Neuronal stem cell (in vitro differentiated cells): ENCODE measurements around the gene PRPF39.

Source experiments
- DNase-seq: peaks from one replicate; pipeline ENCODE4 v3.0.0-alpha.2; 2013; ENCODE audit warnings: low spot score
- H2AFZ ChIP-seq: one replicate; pipeline ENCODE4 v1.6.1; 2013; ENCODE audit warnings: mild to moderate bottlenecking, low read length, inconsistent platforms
- H2AK5ac ChIP-seq: 2 replicates; pipeline ENCODE4 v1.6.1; 2013; ENCODE audit warnings: low read depth, mild to moderate bottlenecking, inconsistent platforms, low read length, moderate library complexity, mixed read lengths
- H2BK120ac ChIP-seq: 2 replicates; pipeline ENCODE4 v1.6.1; 2013; ENCODE audit warnings: low read depth, mild to moderate bottlenecking, inconsistent platforms, low read length, moderate library complexity, mixed read lengths
- H2BK12ac ChIP-seq: one replicate; pipeline ENCODE4 v1.6.1; 2013; ENCODE audit warnings: low read length, inconsistent platforms
- H2BK15ac ChIP-seq: 2 replicates; pipeline ENCODE4 v1.6.1; 2013; ENCODE audit warnings: mild to moderate bottlenecking, low read length, inconsistent platforms, mixed read lengths
- H2BK5ac ChIP-seq: one replicate; pipeline ENCODE4 v1.6.1; 2013; ENCODE audit warnings: inconsistent platforms, mild to moderate bottlenecking, low read length, moderate library complexity
- H3K14ac ChIP-seq: one replicate; pipeline ENCODE4 v1.6.1; 2013; ENCODE audit warnings: low read length, inconsistent platforms
- H3K18ac ChIP-seq: 2 replicates; pipeline ENCODE4 v1.6.1; 2013; ENCODE audit warnings: low read length, inconsistent platforms
- H3K23ac ChIP-seq: 2 replicates; pipeline ENCODE4 v1.6.1; 2013; ENCODE audit warnings: low read depth, mild to moderate bottlenecking, mixed read lengths, low read length, inconsistent platforms; ENCODE audit not compliant: poor library complexity
- H3K27ac ChIP-seq: replicated peaks from 3 replicates; pipeline ENCODE4 v1.5.1; 2013; ENCODE audit warnings: low read length, inconsistent platforms
- H3K27me3 ChIP-seq, 3 experiments: 2 replicates each; pipeline ENCODE4 v1.6.1; 2013; ENCODE audit warnings: low read length in 3 of 3, mild to moderate bottlenecking in 2 of 3, inconsistent platforms in 1 of 3, low read depth in 1 of 3, mixed read lengths in 1 of 3, moderate library complexity in 1 of 3; ENCODE audit not compliant: control insufficient read depth in 3 of 3, insufficient read depth in 3 of 3
- H3K36me3 ChIP-seq, 2 donors: replicated peaks in 1 of 2; 2 replicates each; pipeline ENCODE4 v1.6.1; 2013; ENCODE audit warnings: low read length in 2 of 2; ENCODE audit not compliant: control insufficient read depth in 2 of 2, insufficient read depth in 2 of 2
- H3K4ac ChIP-seq: 2 replicates; pipeline ENCODE4 v1.6.1; 2013; ENCODE audit warnings: inconsistent platforms, mild to moderate bottlenecking, low read length, moderate library complexity
- H3K4me1 ChIP-seq, 2 donors: 1 replicate in 1 of 2; 2 replicates in 1 of 2; pipeline ENCODE4 v1.6.1; 2013; ENCODE audit warnings: low read length in 2 of 2, low read depth in 1 of 2; ENCODE audit not compliant: control insufficient read depth in 2 of 2, insufficient read depth in 1 of 2
- H3K4me2 ChIP-seq: one replicate; pipeline ENCODE4 v1.6.1; 2013; ENCODE audit warnings: mild to moderate bottlenecking, low read length, inconsistent platforms; ENCODE audit not compliant: insufficient read depth, poor library complexity, severe bottlenecking
- H3K4me3 ChIP-seq, 2 donors: 2 replicates each; pipeline ENCODE4 v1.5.1; 2013; ENCODE audit warnings: low read length in 2 of 2, mild to moderate bottlenecking in 2 of 2, inconsistent platforms in 1 of 2, moderate library complexity in 1 of 2
- H3K79me1 ChIP-seq: one replicate; pipeline ENCODE4 v1.6.1; 2013; ENCODE audit warnings: low read depth, mild to moderate bottlenecking, inconsistent platforms, low read length, moderate library complexity
- H3K9ac ChIP-seq: one replicate; pipeline ENCODE4 v1.6.1; 2013; ENCODE audit warnings: mild to moderate bottlenecking, low read depth, low read length, inconsistent platforms; ENCODE audit not compliant: poor library complexity
- H3K9me3 ChIP-seq, 2 donors: replicated peaks in 1 of 2; 2 replicates each; pipeline versions ENCODE3 to v1.6.1; 2013; ENCODE audit warnings: low read length in 2 of 2, mild to moderate bottlenecking in 2 of 2, inconsistent platforms in 1 of 2, low read depth in 1 of 2, mixed read lengths in 1 of 2, moderate library complexity in 1 of 2; ENCODE audit not compliant: control insufficient read depth in 2 of 2, insufficient read depth in 1 of 2
- H4K8ac ChIP-seq: one replicate; pipeline ENCODE4 v1.6.1; 2013; ENCODE audit warnings: low read depth, mild to moderate bottlenecking, inconsistent platforms, low read length, moderate library complexity
- H4K91ac ChIP-seq: one replicate; pipeline ENCODE4 v1.6.1; 2013; ENCODE audit warnings: low read length, low read depth, mild to moderate bottlenecking, inconsistent platforms; ENCODE audit not compliant: poor library complexity
- WGBS, 2 donors: extraction: QIAGEN DNeasy Blood & Tissue Kit; methylation state at CpG; one replicate each; pipeline ENCODE4 v1.1.7; 2013; ENCODE audit warnings: missing lambda C conversion rate in 2 of 2, mixed read lengths in 1 of 2; ENCODE audit not compliant: insufficient read length in 2 of 2, insufficient replicate concordance in 1 of 2; ENCODE audit errors: extremely low coverage in 2 of 2; 5-methylcytosine and 5-hydroxymethylcytosine counted together

PRPF39 gene

DNA sequence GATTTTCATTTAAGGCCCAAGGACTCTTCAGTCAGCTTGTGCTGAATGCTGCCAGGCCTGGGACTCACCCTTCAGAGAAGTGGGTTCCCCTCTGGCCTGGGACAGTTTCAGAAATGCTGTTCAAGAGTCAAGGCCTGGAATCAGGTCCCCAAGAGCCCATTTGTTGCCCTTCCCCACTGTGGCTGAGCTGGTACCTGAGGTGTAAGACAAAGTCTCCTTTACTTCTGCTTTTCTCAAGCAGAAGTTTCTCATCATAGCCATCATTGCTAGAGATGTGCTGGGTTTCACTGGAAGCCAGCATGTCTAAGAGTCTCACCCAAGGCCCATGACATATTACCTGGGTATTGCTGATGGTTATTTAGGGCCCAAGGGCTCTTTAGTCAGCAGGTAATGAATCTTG lies 60.7 kb downstream of the PRPF39 start:
- no peak overlapping the region for H4K8ac ChIP-seq
- H2AFZ ChIP-seq = no peak overlapping the region
- H2AK5ac ChIP-seq = no peak overlapping the region
- no peak overlapping the region for H3K14ac ChIP-seq
- no peaks in the 10 kb centered on the region for H3K4me1 ChIP-seq
- H3K4me2 ChIP-seq = no peak overlapping the region
- H3K4me3 ChIP-seq = no peak overlapping the region
- H3K9me3 ChIP-seq = peaks cover 0 to 2% of the 10 kb centered on the region in 2 donors
- no peak overlapping the region for H2BK120ac ChIP-seq
- H4K91ac ChIP-seq = no peak overlapping the region
- no peak overlapping the region for H3K23ac ChIP-seq
- H3K36me3 ChIP-seq = peaks cover 0 to 22% of the 10 kb centered on the region in 2 donors
- H2BK5ac ChIP-seq = no peak overlapping the region
- H3K4ac ChIP-seq = no peak overlapping the region
- H3K27me3 ChIP-seq = no peaks in the 10 kb centered on the region
- peaks cover 2% of the 10 kb centered on the region for H3K79me1 ChIP-seq
- H3K18ac ChIP-seq = no peak overlapping the region
- no peak overlapping the region for H2BK12ac ChIP-seq
- H3K27ac ChIP-seq = no peak overlapping the region
- DNase-seq = no peak
- no peak overlapping the region for H2BK15ac ChIP-seq
- no peak overlapping the region for H3K9ac ChIP-seq

DNA sequence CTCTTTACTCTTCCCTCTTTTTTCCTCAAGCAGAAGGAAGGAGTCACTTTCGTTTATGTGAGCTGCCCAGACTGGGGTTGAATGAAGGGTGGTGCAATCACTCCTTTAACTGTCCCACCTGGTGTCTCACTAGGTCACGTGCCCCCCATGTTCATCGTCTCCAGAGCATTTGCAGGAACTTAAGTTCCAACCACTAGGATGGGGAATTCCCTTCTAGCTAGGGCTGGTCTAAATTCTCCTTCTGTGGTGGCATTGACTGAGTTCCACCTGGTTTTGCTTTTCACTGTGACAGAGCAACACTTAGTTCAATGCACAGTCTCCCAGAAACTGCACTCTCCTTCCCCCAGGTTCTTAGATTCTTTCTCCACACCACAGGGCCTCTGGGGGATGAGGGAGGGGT lies 61.3 kb downstream of the PRPF39 start:
- Histone ChIP-seq H3K27ac (no peak overlapping the region), H3K14ac (no peak overlapping the region), H2BK5ac (no peak overlapping the region), H3K4me2 (no peak overlapping the region), H2AFZ (no peak overlapping the region), H3K23ac (no peak overlapping the region), H3K36me3 (peaks cover 0 to 27% of the 10 kb centered on the region in 2 donors), H3K4ac (no peak overlapping the region), H3K79me1 (peaks cover 2% of the 10 kb centered on the region), H2BK15ac (no peak overlapping the region), H2BK12ac (no peak overlapping the region), H3K9me3 (peaks cover 0 to 2% of the 10 kb centered on the region in 2 donors), H3K18ac (no peak overlapping the region), H3K4me1 (no peaks in the 10 kb centered on the region), H3K27me3 (no peaks in the 10 kb centered on the region), H3K9ac (no peak overlapping the region), H2AK5ac (no peak overlapping the region), H3K4me3 (no peak overlapping the region), H4K8ac (no peak overlapping the region), H2BK120ac (no peak overlapping the region), H4K91ac (no peak overlapping the region)
- DNase-seq = no peak
- WGBS, 2 donors = no CpG with 5 or more reads among the region's 3 CpGs

DNA sequence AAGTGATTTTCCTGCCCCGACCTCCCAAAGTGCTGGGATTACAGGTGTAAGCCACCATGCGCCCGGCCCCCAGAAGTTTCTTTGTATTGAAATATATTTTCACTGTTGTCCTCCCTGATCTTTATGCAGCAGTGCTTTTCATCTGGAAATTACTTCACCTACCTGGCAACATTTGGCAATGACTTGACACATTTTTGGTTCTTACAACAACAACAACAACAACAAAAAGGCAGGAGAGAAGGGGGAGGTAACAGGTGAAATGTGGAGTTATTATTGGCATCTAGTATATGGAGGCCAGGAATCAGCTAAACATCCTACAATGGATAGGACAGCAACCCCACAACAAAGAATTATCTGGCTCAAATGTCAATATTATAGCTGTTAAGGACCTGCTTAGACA lies 65.7 kb downstream of the PRPF39 start:
- no peak overlapping the region for H3K9ac ChIP-seq
- H2BK120ac ChIP-seq = no peak overlapping the region
- no peak overlapping the region for H3K27ac ChIP-seq
- H3K18ac ChIP-seq = no peak overlapping the region
- H3K79me1 ChIP-seq = no peaks in the 10 kb centered on the region
- DNase-seq = no peak
- no peak overlapping the region for H3K23ac ChIP-seq
- no peaks in the 10 kb centered on the region for H3K27me3 ChIP-seq
- no peak overlapping the region for H4K91ac ChIP-seq
- H3K4me1 ChIP-seq = no peaks in the 10 kb centered on the region
- no peak overlapping the region for H3K14ac ChIP-seq
- H3K4me2 ChIP-seq = no peak overlapping the region
- no peak overlapping the region for H2BK12ac ChIP-seq
- H3K9me3 ChIP-seq = peaks cover 0 to 2% of the 10 kb centered on the region in 2 donors
- no CpG with 5 or more reads among the region's 3 CpGs for WGBS, 2 donors
- peaks cover 0 to 32% of the 10 kb centered on the region in 2 donors for H3K36me3 ChIP-seq
- no peak overlapping the region for H3K4me3 ChIP-seq
- no peak overlapping the region for H2BK15ac ChIP-seq
- H4K8ac ChIP-seq = no peak overlapping the region
- no peak overlapping the region for H2AK5ac ChIP-seq
- no peak overlapping the region for H2AFZ ChIP-seq
- no peak overlapping the region for H3K4ac ChIP-seq
- no peak overlapping the region for H2BK5ac ChIP-seq

DNA sequence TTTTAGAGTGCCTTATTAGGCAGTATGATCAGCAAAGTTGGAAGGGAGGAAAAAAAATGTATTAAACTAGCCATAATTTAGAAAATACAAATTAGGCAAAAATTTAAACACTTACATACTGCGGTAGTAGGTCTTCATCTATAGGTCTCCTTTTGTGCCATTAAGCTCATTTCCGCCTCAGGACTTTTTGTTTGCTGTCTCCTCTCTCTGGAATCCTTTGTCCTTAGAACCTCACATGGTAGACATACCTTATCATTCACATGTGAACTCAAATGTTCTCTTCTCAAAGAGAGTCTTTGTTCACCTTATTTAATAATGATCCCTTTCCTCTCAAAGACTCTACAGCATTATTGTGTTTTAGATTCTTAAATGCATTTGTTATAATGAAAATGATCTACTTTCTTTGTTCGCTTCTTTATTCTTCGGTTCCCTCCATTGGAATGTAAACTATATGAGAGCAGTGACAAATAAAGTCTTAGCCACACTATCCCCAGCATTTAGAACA lies 66.5 kb downstream of the PRPF39 start:
- DNase-seq = no peak
- Histone ChIP-seq H3K18ac (no peak overlapping the region), H3K4me2 (no peak overlapping the region), H3K27me3 (no peaks in the 10 kb centered on the region), H2AFZ (no peak overlapping the region), H3K36me3 (peaks cover 0 to 32% of the 10 kb centered on the region in 2 donors), H3K27ac (no peak overlapping the region), H2BK5ac (no peak overlapping the region), H3K79me1 (no peaks in the 10 kb centered on the region), H3K4ac (no peak overlapping the region), H3K14ac (no peak overlapping the region), H2BK15ac (no peak overlapping the region), H4K8ac (no peak overlapping the region), H3K4me1 (no peaks in the 10 kb centered on the region), H3K23ac (no peak overlapping the region), H3K9me3 (no peaks in the 10 kb centered on the region), H4K91ac (no peak overlapping the region), H3K4me3 (no peak overlapping the region), H2BK12ac (no peak overlapping the region), H2AK5ac (no peak overlapping the region), H3K9ac (no peak overlapping the region), H2BK120ac (no peak overlapping the region)
- no CpG with 5 or more reads among the region's 4 CpGs for WGBS, 2 donors
